ENCODE data around the gene OR52A5.

The OR52A5 gene

GRCh38 chr11:5102246-5102645, 35.9 kb downstream of the OR52A5 start:
- TF ChIP-seq YY1 (IDR thresholded peaks at IDR 0.05; ENCODE audit: low read depth), result no peak

DNA sequence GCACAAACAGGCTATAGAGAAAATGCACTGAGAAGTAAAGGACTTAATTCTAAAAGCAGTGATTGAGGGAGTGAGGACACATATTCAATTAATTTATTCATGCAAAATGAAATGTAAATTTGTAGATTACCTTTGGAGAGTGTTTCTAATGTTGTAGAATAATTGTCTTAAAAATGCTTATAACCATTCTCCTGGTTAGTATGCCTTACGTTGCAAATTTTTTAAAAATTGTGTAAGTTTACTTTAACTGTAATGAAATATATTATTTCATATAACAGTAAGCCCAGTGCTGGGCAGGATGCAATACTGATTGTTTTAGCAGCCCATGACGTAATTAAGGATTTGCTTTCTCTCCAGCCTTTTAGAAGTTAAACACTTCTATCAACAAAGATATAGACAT, 42.1 kb downstream of the OR52A5 start:
- no peak for TF ChIP-seq EP300 (IDR thresholded peaks at IDR 0.05; ENCODE audit: borderline replicate concordance)
- TF ChIP-seq NFIC (IDR thresholded peaks at IDR 0.05), result no peak
- TF ChIP-seq USF1 (IDR thresholded peaks at IDR 0.05), result no peak
- TF ChIP-seq ZBTB7A (IDR thresholded peaks at IDR 0.05; ENCODE audit: low read depth), result no peak
- TF ChIP-seq YY1 (IDR thresholded peaks at IDR 0.05; ENCODE audit: low read depth), result no peak
- TF ChIP-seq, protein P1, sequence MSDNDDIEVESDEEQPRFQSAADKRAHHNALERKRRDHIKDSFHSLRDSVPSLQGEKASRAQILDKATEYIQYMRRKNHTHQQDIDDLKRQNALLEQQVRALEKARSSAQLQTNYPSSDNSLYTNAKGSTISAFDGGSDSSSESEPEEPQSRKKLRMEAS (IDR thresholded peaks at IDR 0.05), result no peak
- TF ChIP-seq CREB1 (IDR thresholded peaks at IDR 0.05; ENCODE audit: low read depth), result no peak
- no peak for TF ChIP-seq TEAD4 (IDR thresholded peaks at IDR 0.05)
- TF ChIP-seq CEBPB (IDR thresholded peaks at IDR 0.05), result no peak
- TF ChIP-seq FOXM1 (IDR thresholded peaks at IDR 0.05; ENCODE audit: borderline replicate concordance, low read depth), result no peak
- no peak for TF ChIP-seq TCF12 (IDR thresholded peaks at IDR 0.05; ENCODE audit: low read depth)
- TF ChIP-seq TAF1 (IDR thresholded peaks at IDR 0.05; ENCODE audit: low read depth), result no peak
- TF ChIP-seq EGR1 (IDR thresholded peaks at IDR 0.05), result no peak
- TF ChIP-seq RAD21 (IDR thresholded peaks at IDR 0.05; ENCODE audit: low read depth), result no peak
- TF ChIP-seq, protein P2, sequence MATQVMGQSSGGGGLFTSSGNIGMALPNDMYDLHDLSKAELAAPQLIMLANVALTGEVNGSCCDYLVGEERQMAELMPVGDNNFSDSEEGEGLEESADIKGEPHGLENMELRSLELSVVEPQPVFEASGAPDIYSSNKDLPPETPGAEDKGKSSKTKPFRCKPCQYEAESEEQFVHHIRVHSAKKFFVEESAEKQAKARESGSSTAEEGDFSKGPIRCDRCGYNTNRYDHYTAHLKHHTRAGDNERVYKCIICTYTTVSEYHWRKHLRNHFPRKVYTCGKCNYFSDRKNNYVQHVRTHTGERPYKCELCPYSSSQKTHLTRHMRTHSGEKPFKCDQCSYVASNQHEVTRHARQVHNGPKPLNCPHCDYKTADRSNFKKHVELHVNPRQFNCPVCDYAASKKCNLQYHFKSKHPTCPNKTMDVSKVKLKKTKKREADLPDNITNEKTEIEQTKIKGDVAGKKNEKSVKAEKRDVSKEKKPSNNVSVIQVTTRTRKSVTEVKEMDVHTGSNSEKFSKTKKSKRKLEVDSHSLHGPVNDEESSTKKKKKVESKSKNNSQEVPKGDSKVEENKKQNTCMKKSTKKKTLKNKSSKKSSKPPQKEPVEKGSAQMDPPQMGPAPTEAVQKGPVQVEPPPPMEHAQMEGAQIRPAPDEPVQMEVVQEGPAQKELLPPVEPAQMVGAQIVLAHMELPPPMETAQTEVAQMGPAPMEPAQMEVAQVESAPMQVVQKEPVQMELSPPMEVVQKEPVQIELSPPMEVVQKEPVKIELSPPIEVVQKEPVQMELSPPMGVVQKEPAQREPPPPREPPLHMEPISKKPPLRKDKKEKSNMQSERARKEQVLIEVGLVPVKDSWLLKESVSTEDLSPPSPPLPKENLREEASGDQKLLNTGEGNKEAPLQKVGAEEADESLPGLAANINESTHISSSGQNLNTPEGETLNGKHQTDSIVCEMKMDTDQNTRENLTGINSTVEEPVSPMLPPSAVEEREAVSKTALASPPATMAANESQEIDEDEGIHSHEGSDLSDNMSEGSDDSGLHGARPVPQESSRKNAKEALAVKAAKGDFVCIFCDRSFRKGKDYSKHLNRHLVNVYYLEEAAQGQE (IDR thresholded peaks at IDR 0.05; ENCODE audit: low read depth), result no peak

GRCh38 chr11:5092821-5093585, 45.2 kb downstream of the OR52A5 start:
- TF ChIP-seq ZBTB7A (IDR thresholded peaks at IDR 0.05; ENCODE audit: low read depth) (no peak), TCF12 (IDR thresholded peaks at IDR 0.05; ENCODE audit: low read depth) (no peak), RAD21 (IDR thresholded peaks at IDR 0.05; ENCODE audit: low read depth) (no peak)
- TF ChIP-seq, protein P2 (IDR thresholded peaks at IDR 0.05; ENCODE audit: low read depth), result no peak

DNA sequence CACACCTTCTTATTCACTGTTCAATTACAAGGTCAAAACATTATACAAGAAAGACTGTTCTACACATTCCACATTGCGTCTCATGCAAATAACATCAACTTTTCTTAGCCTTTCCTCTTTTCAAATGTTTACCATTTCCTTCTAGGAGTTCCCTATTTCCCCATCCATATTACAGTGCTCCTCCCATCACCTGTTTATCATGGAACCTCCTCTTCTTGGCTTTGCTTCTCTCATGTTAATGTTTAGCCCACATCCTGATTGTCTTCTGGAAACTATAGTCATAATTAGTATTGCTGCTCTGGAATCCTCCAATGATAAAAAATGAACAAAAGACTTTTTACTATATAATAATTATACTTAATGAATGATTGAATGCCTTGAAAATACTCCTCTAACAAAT, 47.5 kb downstream of the OR52A5 start:
- TF ChIP-seq CREB1 (IDR thresholded peaks at IDR 0.05; ENCODE audit: low read depth) (no peak), YY1 (IDR thresholded peaks at IDR 0.05; ENCODE audit: low read depth) (no peak), TEAD4 (IDR thresholded peaks at IDR 0.05) (no peak), EP300 (IDR thresholded peaks at IDR 0.05; ENCODE audit: borderline replicate concordance) (no peak), TAF1 (IDR thresholded peaks at IDR 0.05; ENCODE audit: low read depth) (no peak), CEBPB (IDR thresholded peaks at IDR 0.05) (no peak), ZBTB7A (IDR thresholded peaks at IDR 0.05; ENCODE audit: low read depth) (no peak), TCF12 (IDR thresholded peaks at IDR 0.05; ENCODE audit: low read depth) (no peak)
- TF ChIP-seq, protein P2 (IDR thresholded peaks at IDR 0.05; ENCODE audit: low read depth), result no peak

DNA sequence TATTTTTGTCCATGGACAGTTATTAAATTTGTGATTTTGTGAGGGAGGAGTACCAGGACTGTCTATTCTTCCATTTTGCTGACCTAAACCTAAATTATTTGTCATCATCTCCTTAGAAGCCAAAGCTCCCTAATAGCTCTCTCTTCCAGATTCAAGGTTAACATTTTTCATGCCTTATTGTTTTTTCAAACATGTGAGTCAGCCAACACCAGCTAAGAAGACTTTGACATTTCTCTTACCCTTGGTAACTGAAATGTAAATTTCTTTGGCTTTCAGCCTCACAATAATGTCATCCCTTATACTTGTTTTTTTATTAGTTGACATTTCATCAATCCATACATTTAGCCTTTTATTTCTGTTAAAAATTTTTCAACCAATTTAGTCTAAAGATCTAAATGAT, 49.6 kb downstream of the OR52A5 start:
- TF ChIP-seq FOXM1 (IDR thresholded peaks at IDR 0.05; ENCODE audit: borderline replicate concordance, low read depth) (no peak), RAD21 (IDR thresholded peaks at IDR 0.05; ENCODE audit: low read depth) (no peak), CEBPB (IDR thresholded peaks at IDR 0.05) (no peak), EGR1 (IDR thresholded peaks at IDR 0.05) (no peak)

DNA sequence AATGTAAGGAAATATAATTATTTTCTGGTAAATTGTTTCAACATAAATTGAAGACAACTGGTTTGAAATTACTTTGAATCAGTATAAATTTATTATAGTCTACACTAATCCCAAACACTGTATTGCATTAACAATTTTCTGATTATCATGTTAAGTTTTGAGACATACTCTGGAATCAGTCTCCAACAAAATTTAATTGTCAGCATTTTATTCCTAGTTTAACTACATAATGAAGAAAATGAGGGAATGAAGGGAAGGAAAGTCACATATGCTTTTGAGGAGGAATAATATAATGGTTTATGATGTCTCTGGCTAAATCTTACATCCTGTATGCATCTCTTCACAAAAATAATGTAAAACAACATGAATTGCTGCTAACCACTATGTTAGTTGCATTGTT, 54.6 kb downstream of the OR52A5 start:
- TF ChIP-seq ZBTB7A (IDR thresholded peaks at IDR 0.05; ENCODE audit: low read depth), result no peak
- TF ChIP-seq, protein P2 (IDR thresholded peaks at IDR 0.05; ENCODE audit: low read depth), result no peak
- TF ChIP-seq CREB1 (IDR thresholded peaks at IDR 0.05; ENCODE audit: low read depth), result no peak
- no peak for TF ChIP-seq EP300 (IDR thresholded peaks at IDR 0.05; ENCODE audit: borderline replicate concordance)
- TF ChIP-seq CEBPB (IDR thresholded peaks at IDR 0.05), result no peak
- no peak for TF ChIP-seq TCF12 (IDR thresholded peaks at IDR 0.05; ENCODE audit: low read depth)
- TF ChIP-seq NFIC (IDR thresholded peaks at IDR 0.05), result no peak
- TF ChIP-seq YY1 (IDR thresholded peaks at IDR 0.05; ENCODE audit: low read depth), result no peak
- no peak for TF ChIP-seq USF1 (IDR thresholded peaks at IDR 0.05)
- TF ChIP-seq TEAD4 (IDR thresholded peaks at IDR 0.05), result no peak
- no peak for TF ChIP-seq RAD21 (IDR thresholded peaks at IDR 0.05; ENCODE audit: low read depth)
- no peak for TF ChIP-seq TAF1 (IDR thresholded peaks at IDR 0.05; ENCODE audit: low read depth)
- no peak for TF ChIP-seq FOXM1 (IDR thresholded peaks at IDR 0.05; ENCODE audit: borderline replicate concordance, low read depth)
- TF ChIP-seq, protein P1 (IDR thresholded peaks at IDR 0.05), result no peak
- no peak for TF ChIP-seq EGR1 (IDR thresholded peaks at IDR 0.05)

All from Ishikawa (cell line).